ENCODE data around the gene GALNTL6. TPM values are rescaled to one million over a fixed set of nuclear protein-coding genes. Genes with fewer than 3 reads are reported as not detected.
A peak's percentile ranks its signal among the peaks of the same experiment; 100 is the strongest.

Gene GALNTL6
- total RNA-seq, 1 donor from 2014 or later, result not detected

DNA sequence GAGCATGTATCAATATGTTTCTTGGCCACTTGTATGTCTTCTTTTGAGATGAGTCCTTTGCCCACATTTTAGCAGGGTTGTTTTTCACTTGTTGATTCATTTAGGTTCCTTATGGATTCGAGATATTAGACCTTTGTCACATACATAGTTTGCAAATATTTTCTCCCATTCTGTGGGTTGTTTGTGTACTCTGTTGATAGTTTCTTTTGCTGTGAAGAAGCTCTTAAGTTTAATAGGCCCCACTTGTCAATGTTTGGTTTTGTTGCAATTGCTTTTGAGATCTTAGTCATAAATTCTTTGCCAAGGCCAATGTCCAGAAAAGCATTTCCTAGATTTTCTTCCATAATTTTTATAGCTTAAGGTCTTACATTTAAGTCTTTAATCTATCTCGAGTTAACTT is 1074.8 kb downstream of the GALNTL6 start:
- Histone ChIP-seq H3K36me3 (no peaks in the 10 kb centered on the region), H3K27ac (no peak overlapping the region), H3K4me1 (no peaks in the 10 kb centered on the region), H3K9me3 (no peaks in the 10 kb centered on the region), H3K27me3 (no peaks in the 10 kb centered on the region), H3K4me3 (no peak overlapping the region)
- intact Hi-C loops (cut with DNase I), result no loop called here
- no peak for DNase-seq (ENCODE audit: low spot score in 2 of 2)
- TF ChIP-seq, protein P1, sequence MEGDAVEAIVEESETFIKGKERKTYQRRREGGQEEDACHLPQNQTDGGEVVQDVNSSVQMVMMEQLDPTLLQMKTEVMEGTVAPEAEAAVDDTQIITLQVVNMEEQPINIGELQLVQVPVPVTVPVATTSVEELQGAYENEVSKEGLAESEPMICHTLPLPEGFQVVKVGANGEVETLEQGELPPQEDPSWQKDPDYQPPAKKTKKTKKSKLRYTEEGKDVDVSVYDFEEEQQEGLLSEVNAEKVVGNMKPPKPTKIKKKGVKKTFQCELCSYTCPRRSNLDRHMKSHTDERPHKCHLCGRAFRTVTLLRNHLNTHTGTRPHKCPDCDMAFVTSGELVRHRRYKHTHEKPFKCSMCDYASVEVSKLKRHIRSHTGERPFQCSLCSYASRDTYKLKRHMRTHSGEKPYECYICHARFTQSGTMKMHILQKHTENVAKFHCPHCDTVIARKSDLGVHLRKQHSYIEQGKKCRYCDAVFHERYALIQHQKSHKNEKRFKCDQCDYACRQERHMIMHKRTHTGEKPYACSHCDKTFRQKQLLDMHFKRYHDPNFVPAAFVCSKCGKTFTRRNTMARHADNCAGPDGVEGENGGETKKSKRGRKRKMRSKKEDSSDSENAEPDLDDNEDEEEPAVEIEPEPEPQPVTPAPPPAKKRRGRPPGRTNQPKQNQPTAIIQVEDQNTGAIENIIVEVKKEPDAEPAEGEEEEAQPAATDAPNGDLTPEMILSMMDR (IDR thresholded peaks at IDR 0.05), result no peak

DNA sequence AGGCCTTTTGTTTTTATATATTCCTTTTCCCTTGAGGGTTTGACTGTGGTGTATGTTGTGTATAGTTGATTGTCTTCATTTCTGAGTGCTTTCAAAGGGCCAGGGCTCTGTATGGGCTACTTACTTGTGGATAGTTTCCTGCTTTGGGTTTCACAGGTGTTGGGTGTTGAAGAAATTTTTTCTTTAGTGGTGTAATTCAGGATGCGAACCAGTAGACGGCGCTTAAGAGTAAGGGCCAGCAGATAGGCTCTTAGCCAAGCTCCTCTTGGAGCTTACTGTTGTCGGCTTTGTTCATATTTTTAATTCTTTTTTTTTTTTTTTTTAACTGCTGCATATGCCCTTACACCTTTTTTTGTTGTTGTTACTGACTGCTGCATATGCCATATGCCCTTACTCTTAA is 1079.1 kb downstream of the GALNTL6 start:
- TF ChIP-seq, protein P1 (IDR thresholded peaks at IDR 0.05), result peak in 1 of 3 experiments; percentile 21
- Histone ChIP-seq H3K27ac (no peak overlapping the region), H3K9me3 (peaks cover 0 to 21% of the 10 kb centered on the region in 2 donors), H3K36me3 (no peaks in the 10 kb centered on the region), H3K4me3 (no peak overlapping the region), H3K27me3 (no peaks in the 10 kb centered on the region), H3K4me1 (no peaks in the 10 kb centered on the region)
- no peak for DNase-seq (ENCODE audit: low spot score in 2 of 2)
- intact Hi-C loops (cut with DNase I), result no loop called here

DNA sequence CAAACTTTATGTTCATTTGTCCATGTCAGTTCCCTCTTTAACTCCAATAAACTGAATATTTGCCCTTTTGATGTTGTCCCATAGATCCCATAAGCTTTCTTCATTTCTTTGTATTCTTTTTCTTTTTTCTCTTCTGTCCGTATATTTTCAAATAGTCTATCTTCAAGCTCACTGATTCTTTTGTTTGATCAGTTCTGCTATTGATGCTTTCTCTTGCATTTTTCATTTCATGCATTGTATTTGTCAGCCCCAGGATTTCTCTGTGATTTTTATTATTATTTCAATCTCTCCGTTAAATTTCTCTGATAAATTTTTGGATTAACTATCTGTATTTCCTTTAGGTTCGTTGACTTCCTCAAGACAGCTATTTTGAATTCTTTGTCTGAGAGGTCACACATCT is 1082.5 kb downstream of the GALNTL6 start:
- TF ChIP-seq, protein P1 (IDR thresholded peaks at IDR 0.05), result no peak
- no peak overlapping the region for H3K4me3 ChIP-seq
- no peaks in the 10 kb centered on the region for H3K27me3 ChIP-seq
- H3K27ac ChIP-seq, result no peak overlapping the region
- peaks cover 0 to 21% of the 10 kb centered on the region in 2 donors for H3K9me3 ChIP-seq
- no peak for DNase-seq (ENCODE audit: low spot score in 2 of 2)
- H3K4me1 ChIP-seq, result no peaks in the 10 kb centered on the region
- intact Hi-C loops (cut with DNase I), result no loop called here
- no peaks in the 10 kb centered on the region for H3K36me3 ChIP-seq

DNA sequence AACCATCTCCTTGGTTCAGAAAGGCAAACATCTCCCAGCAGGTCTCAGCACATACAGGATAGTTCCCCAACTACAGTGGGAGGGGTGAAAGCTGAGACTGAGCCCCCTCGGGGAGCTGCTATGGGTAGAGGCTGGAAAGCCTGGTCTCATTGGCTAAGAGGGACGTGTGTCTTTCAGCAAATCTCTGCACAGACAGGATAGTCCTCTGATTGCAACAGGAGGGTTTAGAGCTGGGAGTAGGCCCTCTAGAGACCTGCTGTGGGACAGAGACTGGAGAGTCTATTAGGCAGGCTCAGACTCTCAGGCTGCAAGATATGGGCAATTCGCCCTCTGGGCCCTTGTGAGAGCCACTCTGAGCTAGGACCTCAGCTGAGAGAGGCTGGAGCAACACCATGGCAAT is 1083.8 kb downstream of the GALNTL6 start:
- H3K4me3 ChIP-seq, result no peak overlapping the region
- TF ChIP-seq, protein P1 (IDR thresholded peaks at IDR 0.05), result no peak
- intact Hi-C loops (cut with DNase I), result no loop called here

DNA sequence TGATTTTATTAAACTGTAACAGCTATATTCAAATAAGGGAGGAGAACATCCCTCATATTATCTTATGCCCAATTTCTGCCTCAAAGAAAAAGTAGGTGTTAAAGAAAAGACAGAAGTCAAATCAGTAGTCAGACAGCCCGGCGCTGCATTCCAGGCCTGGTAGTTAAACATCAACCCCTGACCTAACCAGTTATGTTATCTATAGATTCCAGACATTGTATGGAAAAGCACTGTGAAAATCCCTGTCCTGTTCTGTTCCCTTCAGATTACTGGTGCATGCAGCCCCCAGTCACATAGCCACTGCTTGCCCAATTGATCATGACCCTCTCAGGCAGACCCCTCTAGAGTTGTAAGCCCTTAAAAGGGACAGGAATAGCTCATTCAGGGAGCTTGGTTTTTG is 1085.5 kb downstream of the GALNTL6 start:
- H3K4me1 ChIP-seq, result no peaks in the 10 kb centered on the region
- TF ChIP-seq, protein P1 (IDR thresholded peaks at IDR 0.05), result no peak
- DNase-seq (ENCODE audit: low spot score in 2 of 2), result no peak
- intact Hi-C loops (cut with DNase I), result no loop called here
- H3K27me3 ChIP-seq, result no peaks in the 10 kb centered on the region
- H3K27ac ChIP-seq, result no peak overlapping the region
- no peaks in the 10 kb centered on the region for H3K36me3 ChIP-seq
- H3K4me3 ChIP-seq, result no peak overlapping the region
- H3K9me3 ChIP-seq, result peaks cover 0 to 21% of the 10 kb centered on the region in 2 donors

More for the DNA sequence above, 1083.8 kb downstream of the GALNTL6 start:
- Histone ChIP-seq H3K36me3 (no peaks in the 10 kb centered on the region), H3K27me3 (no peaks in the 10 kb centered on the region), H3K9me3 (peaks cover 0 to 21% of the 10 kb centered on the region in 2 donors), H3K27ac (no peak overlapping the region), H3K4me1 (no peaks in the 10 kb centered on the region)
- no peak for DNase-seq (ENCODE audit: low spot score in 2 of 2)

DNA sequence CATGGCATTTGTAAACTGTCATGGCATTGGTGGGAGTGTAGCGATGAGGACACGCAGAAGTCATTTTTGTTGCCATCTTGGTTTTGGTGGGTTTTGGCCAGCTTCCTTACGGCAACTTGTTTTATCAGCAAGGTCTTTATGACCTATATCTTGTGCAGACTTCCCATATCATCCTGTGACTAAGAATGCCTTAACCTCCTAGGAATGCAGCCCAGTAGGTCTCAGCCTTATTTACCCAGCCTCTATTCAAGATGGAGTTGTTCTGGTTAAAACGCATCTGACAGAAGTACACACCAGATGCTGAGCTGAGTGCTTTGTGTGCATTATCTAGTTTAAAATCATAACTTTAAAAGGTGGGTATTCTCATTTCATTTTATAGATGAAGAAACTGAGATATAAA is 1086.7 kb downstream of the GALNTL6 start:
- TF ChIP-seq, protein P1 (IDR thresholded peaks at IDR 0.05), result no peak
- Histone ChIP-seq H3K4me1 (peaks cover 0 to 6% of the 10 kb centered on the region in 2 donors), H3K4me3 (no peak overlapping the region), H3K9me3 (peaks cover 0 to 21% of the 10 kb centered on the region in 2 donors), H3K27me3 (no peaks in the 10 kb centered on the region), H3K36me3 (no peaks in the 10 kb centered on the region), H3K27ac (no peak overlapping the region)
- DNase-seq (ENCODE audit: low spot score in 2 of 2), result no peak
- intact Hi-C loops (cut with DNase I), result no loop called here
